ENCODE measurements around the gene ARHGEF11.

DNA sequence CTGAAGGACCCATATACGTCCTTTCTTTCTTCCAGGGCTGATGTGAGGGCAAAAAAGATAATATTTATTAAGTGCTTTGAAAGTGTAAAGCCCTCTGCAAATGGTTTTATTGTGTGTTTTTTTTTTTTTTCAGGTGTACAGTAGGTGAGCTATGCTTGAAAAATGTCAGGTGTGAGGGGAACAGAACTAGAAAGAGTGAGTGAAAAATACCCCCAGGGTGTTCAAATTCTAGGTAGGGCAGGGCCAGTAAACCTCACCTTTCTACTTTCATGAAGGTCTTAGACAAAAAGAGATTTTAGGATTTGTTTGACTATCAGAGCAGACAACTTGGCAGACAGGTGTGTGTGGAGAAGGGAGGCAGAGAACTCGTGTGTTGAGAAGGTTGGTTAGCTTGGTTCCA is 51.3 kb downstream of the ARHGEF11 start:
- TF ChIP-seq CTCF (conservative IDR thresholded peaks at IDR 0.05 in 1 of 2, IDR thresholded peaks at IDR 0.05 in 1 of 2; ENCODE audit: extremely low read depth in 1 of 2, insufficient read depth in 1 of 2, low read depth in 1 of 2, low read length in 2 of 2), result no peak
- no peak for TF ChIP-seq EZH2 (IDR thresholded peaks at IDR 0.05; ENCODE audit: borderline replicate concordance, low read length)

Data from mammary epithelial cell (primary cell).